Stimulated activated CD4-positive, alpha-beta T cell treated with anti-CD3 and anti-CD28 coated beads, TNF-alpha, amount 100 ng/mL, for 1 hour (primary cell): ENCODE measurements around the gene UNKL.
"Not testable (repeated sequence)": the region's sequence is repeated elsewhere in the genome, so short reads cannot be mapped to it uniquely, and the experiment has no call there.

Experiments
- DNase-seq, 3 donors: peaks; one replicate each; pipeline ENCODE4 v3.0.0-alpha.2; 2020; ENCODE audit warnings: low read depth in 3 of 3, low spot score in 1 of 3

UNKL gene

DNA sequence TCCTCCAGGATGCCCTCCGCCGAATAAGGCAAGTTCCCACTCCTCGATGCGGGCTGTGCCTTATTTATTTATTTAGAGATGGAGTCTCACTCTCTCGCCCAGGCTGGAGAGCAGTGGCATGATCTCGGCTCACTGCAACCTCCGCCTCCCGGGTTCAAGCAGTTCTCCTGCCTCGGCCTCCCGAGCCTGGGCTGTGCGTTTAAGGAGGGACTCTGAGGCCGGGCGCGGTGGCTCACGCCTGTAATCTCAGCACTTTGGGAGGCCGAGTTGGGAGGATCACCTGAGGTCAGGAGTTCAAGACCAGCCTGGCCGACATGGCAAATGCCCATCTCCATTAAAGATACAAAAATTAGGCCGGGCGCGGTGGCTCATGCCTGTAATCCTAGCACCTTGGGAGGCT, 86.4 kb downstream of the UNKL start:
- DNase-seq: not testable (repeated sequence)

DNA sequence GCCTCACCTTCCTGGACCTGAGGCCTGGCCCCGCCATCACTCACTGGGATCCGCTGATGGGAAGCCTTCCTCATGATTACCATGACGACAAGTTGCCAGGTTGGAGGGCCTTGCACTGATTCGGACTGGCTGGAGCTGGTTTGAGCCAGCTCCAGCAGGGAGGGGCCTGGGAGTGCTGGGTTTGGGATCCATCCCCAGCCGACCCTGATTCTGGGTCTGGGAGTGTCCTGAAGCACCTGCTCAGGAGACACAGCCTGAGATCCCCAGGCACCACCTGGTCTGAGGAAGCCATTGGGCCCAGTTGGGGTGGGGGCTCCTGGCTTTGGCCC, 86.9 kb downstream of the UNKL start:
- no peak for DNase-seq

DNA sequence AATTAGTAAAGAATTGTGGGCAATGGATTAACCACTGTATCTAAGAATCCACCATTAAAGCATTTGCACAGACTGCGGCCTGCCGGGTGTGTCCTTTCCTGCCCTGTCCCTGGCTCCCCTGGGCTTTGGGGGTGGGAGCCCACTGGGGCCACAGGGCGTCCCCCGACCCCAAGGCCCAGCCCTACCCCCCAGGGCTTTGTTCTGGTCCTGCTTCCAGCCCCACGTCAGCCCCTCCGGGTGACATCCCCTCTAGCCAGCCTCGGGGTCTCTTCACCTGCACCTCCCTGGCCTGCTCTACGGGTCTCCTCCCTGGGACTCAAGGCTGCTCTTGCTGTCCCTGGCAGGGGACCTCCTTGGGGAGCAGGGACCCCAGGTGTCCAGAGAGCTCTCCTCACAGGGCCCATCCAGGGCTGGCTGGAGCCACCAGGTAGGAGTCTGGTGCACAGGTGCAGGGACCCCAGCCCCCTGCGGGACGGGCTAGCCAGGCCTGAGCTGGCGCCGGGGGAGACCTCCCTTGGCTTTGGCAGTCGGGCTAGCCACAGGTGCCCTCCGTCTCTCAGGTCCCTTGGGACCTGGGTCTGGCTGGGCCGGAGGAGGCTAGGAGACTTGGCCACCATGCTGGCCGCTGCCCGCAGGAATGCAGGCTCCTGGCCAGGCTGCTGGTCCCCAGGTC, 87.4 kb downstream of the UNKL start:
- no peak for DNase-seq

DNA sequence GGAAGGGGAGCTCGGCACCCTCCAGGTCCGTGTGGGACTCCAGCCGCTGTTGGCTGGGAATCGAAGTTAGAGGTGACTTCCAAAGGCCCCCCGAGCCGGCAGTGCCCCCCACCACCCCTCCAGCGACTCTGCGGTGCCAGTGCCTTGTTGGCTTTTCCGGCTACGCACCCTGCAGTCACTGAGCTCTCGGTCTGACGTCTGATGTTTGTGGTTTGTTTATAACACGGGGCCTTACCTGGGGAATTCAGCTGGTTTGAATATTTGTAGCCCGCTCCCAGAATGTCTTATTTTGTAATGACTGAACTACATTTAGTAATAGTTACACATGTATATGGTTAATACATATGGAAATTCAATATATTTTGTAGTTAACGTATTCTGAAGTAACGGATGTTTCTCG, 88.1 kb downstream of the UNKL start:
- DNase-seq: no peak

DNA sequence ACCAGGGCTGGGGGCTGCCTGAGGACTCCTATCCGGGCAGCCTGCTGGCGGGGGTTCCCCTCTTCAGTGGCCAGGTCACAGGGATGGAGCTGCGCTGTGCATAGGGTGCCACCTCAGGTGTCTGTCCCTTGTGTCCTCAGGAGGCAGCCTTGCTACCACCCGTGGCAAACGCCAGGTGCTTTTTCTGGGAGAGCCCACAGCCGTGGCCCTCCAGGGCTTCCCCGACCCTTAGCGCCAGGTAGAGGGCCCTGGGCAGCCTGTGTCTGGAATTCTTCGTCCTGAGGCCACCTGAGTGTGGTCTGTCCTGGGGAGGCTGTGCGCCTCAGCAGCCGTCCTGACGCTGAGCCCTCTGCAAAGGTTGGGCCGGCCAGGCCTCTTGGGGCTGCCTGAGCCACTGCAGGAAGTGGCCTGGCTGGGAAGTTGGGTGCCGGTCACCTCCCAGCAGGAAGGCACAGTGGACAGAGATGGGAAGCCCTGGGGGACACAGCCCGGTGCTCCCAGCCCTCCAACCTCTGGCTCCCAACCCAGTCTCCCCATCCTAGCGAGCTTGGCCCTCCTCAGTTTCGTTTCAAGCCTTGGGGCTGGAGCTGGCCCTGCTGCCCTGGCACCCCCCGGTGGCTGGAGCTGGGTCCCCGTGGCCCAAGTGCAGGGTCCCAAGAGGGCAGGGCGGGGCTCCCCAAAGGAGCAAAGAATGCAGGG, 88.7 kb downstream of the UNKL start:
- DNase-seq: no peak

DNA sequence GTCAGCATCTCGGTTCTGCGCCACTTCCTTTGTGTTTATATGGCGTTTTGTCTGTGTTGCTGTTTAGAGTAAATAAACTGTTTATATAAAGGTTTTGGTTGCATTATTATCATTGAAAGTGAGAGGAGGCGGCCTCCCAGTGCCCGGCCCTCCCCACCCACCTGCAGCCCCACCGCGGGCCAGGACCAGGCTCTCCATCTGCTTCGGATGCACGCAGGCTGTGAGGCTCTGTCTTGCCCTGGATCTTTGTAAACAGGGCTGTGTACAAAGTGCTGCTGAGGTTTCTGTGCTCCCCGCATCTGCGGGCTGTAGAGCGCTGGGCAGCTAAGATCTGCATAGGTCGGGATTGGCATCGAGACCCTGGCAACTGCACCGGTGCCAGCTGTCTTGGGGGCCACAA, 89.2 kb downstream of the UNKL start:
- no peak for DNase-seq

DNA sequence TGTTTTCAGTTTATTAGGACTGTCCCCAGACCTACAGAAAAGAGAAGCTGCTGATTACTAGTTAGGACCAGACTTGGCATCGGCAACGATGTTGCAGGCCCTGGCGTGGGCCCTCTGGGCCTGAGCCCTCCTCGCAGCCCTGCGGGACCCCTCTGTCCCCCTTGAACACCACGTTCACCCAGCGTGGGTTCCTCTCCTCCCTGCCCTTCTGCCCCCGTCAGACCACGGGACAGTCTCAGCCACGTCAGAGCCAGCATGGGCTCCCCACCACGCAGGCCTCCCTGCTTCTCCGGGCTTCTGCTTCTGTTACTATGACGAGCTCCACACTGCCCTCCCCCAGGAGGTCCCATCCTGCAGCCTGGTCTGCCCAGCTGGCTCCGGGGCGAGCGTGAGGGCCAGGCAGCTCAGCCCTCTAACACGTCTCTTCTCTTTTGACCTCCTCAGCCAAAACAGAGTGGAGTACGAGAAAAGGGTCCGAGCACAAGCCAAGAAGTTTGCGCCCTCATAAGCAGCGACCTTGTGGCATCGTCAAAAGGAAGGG, 90.1 kb downstream of the UNKL start:
- DNase-seq: no peak

DNA sequence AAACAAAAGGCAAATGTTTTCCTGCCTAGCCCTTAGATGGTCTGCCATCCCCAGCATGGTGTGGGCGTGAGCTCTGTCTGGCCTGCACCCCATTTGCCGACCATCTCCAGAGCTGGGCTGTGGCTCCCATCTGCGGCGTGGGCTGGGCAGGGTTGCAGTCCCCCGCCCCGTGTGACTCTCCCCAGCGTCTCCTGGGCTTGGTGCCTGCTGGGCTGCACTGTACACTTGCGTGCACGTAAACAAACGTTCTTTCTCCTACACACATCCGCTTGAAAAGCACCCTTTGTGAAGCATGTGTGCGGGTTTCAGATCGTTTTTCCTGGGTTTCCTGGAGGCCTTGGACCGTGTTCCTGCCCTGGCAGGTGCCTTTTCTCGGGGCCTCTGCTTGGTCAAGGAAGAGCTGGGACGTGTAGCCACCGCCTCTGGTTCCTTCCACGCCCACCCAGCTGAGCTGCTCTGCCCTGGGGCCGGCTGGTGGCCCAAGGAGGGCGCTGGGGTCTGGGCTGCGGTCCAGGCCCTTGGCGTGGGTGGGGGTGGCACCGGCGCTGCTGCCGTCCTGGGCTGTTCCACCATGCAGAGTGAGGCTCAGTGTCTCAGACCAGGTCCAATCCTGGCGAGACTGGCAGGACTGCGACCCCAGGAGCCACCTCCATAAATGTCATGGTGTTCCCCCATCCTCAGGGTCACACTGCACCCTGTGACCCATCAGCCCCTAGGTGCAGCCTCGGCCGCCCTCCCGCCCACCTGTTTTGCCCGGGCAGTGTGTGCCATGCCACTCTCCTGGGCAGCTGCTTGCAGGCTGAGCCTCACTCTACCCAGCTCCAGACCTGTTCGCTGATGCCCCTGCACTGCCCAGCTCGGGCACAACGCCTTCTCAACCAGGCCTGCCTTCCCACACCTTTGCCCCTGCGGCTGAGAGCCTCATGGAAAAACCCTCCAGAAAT, 90.9 kb downstream of the UNKL start:
- no peak for DNase-seq

DNA sequence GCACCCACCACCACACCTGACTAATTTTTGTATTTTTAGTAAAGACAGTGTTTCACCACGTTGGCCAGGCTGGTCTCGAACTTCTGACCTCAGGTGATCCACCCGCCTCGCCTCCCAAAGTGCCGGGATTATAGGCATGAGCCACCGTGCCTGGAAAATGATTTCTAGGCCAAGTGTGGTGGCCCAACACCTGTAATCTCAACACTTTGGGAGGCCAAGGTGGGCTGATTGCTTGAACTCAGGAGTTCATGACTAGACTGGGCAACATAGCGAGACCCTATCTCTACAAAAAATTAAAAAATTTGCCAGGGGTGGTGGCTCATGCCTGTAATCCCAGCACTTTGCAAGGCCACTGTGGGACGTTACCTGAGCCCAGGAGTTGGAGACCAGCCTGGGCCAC, 92.1 kb downstream of the UNKL start:
- DNase-seq: no peak

DNA sequence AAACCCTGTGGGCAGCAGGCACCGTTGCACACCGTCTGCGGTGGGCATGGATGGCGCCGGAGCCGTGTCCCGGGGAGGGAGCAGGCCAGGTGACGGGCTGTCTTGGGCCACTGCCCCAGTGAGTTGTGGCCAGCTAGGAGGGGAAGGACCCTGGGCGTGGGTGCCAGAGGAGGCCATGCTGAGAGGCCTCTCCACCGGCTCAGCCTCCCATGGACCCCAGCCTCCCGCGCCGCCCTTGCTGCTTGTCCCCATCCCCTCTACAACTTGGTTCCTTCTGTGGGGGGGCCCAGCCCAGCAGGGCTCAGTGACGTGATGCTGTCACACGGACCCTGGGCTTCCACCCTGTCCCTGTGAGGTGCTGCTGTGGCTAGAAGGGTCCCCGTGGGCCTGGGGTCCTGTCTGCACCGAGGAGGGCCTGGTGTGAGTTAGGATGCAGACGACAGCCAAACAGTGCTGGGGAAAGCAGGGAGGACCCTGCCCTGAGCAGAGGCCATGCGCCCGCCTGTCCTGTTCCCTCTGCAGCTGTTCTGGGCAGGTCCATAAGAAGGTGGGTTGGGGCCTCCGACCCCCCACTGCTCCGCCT, 93.8 kb downstream of the UNKL start:
- DNase-seq: no peak

DNA sequence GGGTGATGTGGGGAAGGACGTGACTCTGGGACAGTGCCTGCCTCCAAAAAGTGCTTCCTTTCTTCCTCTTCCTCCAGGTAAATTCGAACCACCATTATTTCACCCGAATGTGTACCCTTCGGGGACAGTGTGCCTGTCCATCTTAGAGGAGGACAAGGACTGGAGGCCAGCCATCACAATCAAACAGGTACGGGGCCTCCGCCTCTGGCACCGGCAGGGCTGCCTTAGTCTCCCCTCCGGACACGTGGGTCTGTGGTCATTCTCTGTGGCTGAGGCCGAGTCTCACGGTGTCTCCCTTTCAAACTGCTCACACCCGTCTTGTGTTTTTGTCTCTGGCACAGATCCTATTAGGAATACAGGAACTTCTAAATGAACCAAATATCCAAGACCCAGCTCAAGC, 94.4 kb downstream of the UNKL start:
- DNase-seq: no peak

DNA sequence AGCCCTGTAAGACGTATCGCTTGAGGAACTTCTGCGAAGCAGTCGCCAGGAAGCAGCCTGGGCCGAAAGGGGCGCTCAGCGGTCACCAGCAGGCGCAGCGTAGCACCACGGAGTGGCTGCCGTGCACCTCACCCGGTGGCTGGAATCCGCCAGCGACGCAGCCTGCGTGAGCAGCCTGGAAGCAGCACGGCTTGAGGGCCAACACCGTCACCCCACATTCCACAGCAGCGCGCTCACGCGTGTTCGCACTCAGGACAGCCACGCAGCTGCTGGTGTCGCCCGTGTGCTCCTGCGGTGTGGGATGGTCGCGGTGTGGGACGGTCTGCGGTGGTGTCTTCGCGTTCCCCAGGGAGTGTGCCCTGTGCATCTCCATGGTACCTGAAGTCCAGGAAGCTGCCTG, 95.5 kb downstream of the UNKL start:
- no peak for DNase-seq

DNA sequence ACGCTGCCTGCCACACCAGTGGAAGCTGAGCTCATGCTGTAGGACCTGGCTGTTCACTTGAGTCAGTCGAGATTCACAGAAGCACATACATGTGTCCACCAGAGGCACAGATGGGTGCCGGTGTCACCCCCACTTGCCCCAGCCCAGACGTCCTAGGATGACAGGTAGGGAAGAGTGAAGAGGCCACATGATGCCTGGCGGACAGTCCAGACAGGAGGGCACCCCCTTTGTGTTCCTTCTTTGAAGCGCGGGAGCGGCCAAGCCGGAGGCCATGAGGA, 96.3 kb downstream of the UNKL start:
- DNase-seq: no peak

DNA sequence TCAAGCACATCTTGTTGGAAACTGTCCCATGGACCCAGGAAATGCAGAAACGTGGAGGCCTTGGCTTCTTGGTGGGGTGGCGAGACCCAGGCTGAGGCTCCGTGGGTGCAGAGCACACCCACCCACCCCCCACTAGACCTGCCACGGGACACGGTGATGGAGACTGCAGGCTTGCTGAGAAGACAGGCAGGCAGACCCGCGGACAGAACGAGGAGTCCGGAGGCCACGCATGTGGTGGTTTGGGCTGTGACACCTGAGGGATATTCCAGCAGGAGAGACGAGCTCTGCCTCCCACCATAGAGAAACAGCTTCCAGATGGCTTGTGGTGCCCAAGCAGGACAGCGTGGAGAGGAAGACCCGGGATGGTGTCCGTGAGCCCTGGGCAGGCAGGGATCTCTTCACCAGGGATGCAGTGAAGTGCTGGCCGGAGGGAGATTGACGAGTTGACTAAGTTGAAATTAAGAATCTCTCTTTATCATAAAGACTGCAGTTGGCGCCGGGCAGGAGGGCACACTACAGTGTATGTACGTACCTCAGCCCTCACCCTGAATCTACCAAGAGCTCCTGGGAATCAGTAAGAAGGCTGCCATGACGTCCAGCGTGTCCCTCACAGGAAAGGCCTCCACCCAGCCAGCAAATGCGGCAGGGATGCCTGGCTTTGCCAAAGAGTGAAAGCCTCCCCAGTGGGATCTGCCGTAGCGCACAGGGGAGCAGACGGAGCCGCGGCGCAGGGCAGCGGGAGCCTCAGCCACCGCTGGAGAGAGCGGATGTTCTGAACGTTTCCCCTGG, 96.8 kb downstream of the UNKL start:
- no peak for DNase-seq

DNA sequence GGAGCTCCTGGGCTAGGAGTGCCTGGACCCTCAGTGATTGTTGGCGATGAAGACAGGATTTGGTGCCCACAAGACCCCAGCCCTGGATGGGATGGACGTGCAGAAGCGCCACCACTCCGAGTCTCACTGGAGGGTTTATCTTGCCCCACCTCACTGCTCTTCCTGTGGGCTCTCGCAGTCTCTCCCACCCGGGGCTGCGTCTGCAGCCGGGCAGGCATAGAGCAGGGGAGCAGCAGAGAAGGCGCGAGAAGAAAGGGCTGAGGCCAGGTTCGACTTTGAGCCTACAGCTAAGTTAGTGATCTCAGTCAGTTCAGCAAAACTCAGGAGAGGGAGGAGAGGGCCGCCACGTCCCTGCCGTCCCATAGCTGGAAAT, 98.5 kb downstream of the UNKL start:
- DNase-seq: no peak

DNA sequence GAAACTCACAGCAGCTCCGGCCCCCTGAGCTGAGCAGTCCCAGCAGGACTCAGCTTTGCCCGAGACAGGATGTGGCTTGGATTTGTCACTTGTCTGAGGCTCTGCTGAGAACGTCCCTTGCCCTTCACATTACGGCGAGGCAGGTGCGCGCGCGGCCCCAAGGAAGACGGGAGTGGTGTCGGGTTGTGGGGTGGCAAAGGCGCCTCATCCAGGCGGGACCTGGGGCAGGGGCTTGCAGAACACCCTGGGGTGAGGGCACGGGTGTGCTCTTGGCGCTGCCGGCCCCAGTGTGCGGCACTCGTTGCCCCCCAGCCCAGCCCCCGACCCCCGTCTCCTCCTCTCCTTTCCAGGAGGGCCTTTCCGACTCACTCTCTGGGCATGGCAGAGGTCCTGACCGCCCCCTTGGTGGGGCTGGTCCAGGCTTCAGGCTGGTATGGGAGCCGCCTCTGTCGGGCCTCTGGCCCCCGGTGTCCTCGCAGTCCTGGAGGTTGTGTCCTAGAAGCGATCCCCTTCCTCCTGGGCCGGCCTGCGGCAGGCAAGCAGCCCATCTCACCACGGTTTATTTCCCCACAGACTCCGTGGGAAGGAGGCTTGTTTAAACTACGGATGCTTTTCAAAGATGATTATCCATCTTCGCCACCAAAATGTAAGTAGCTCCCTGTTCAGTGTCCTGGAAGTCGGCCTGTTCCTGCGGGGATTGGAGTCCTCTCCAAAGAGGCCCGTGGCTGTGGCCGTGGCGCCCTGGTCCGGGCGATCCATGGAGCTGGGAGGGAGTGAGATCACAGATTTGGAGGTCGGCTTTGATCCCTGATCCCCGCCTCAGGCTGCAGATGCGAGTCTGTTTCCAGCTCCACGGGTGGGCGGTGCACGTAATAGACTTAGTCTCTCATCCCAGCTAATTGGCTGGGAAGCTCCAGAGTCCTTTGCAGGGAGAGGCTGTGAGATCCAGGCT, 99.1 kb downstream of the UNKL start:
- DNase-seq: no peak

DNA sequence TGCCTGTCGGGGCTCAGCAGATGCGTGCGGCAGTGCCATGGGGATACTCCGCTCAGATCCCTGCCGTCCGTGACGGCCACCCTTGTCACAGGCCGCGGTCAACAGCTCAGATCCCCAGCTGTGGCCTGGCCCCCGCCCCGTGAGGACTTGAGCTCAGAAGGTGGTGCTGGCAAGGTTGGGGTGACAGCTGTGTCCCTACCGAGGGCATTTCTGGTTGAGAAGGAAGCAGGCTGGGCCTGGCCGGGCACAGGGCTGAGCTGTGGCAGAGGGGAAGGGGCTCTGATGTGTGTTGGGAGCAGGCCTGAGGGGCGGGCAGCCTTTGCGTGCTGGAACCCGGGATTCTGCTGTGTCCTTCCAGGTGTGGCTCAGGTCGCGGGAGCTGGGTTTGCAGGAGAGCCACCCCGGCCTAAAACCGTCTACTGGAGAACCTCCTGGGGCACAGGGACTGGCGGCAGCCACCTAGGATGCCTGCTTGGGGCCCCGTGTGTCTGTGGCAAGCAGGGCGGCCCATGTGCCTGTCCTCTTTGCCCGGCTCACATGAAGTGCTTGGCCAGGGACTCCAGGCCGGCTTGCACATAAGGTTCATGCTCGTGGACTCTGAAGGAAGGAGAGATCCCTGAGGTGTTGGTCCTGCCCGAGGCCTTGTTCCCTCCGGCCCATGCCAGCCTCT, 100.0 kb downstream of the UNKL start:
- DNase-seq: no peak

DNA sequence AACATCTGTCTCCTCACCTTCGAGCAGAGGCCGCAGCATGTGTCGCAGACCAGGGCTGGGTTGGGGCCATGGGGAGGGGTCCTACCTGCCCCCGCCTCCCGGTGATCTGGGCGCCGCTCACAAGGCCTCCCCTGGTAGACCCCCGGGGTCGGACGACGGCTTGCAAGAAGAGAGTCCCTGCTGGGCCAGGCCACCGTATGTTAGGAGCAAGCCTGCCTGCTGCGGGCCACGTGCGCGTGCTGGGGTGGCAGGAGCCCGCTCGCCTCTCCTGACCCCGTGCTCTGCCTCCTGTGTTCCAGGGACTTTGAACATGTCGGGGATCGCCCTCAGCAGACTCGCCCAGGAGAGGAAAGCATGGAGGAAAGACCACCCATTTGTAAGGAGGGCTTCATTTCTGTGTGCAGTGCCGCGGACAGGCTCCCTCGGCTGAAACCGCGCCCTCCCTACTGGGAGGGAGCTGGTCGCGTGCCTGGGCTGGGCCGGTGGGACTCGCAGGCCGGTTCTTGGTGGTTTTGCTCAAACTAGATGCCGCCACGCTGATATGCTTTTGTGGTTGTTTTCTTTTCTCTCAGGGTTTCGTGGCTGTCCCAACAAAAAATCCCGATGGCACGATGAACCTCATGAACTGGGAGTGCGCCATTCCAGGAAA, 100.7 kb downstream of the UNKL start:
- no peak for DNase-seq
